DOHH2 (cell line): ENCODE data around the gene MTARC1.

Source experiments
- CTCF ChIP-seq: fragments of 200-600 bp; sonication (generic); IDR thresholded peaks from one replicate; pipeline ENCODE4 v1.5.1; 2014; ENCODE audit warnings: antibody characterized with exemption, mild to moderate bottlenecking, low read depth, low read length; ENCODE audit not compliant: poor library complexity, severe bottlenecking
- EZH2phosphoT487 ChIP-seq: fragments of 200-600 bp; sonication (generic); IDR thresholded peaks from 2 replicates; pipeline ENCODE4 v1.6.1; 2017; ENCODE audit warnings: borderline replicate concordance, mild to moderate bottlenecking, antibody characterized with exemption, low read length, moderate library complexity, mixed read lengths

- TF ChIP-seq CTCF (no peak), EZH2phosphoT487 (no peak)
Observed at GRCh38 chr1:220751111-220751510, 35.6 kb upstream of the MTARC1 start.
